Measurements from ENCODE around the gene NRCAM. TPM values are rescaled to one million over a fixed set of nuclear protein-coding genes. Genes with fewer than 3 reads are reported as not detected.
"Not testable (repeated sequence)": the region's sequence is repeated elsewhere in the genome, so short reads cannot be mapped to it uniquely, and the experiment has no call there.

Gene NRCAM
- total RNA-seq, 1 donor from 2014 or later, result 2.0 TPM

DNA sequence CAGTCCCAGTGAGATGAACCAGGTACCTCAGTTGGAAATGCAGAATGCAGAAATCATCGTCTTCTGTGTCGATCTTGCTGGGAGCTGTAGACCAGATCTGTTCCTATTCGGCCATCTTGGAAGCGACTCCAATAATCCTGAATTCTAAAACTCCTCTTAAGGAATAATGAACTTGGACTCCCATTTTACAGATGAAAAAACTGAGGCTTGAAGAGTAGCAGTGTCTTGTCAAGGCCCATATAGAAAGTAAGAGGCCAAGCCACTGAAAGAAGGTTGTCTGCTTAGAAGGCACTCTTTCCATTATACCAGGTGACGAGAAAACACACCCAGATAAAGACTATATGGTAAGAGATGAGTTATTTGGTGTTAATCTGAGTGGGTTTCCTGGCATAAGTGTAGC is 177.5 kb downstream of the NRCAM start:
- H3K27me3 ChIP-seq, result no peaks in the 10 kb centered on the region
- H3K4me3 ChIP-seq, result no peak overlapping the region
- TF ChIP-seq CTCF (IDR thresholded peaks at IDR 0.05), result no peak
- no peak for ATAC-seq
- H3K27ac ChIP-seq, result no peak overlapping the region
- H3K36me3 ChIP-seq, result no peaks in the 10 kb centered on the region
- intact Hi-C loops (cut with DNase I), result no loop called here
- DNase-seq, result no peak
- H3K9me3 ChIP-seq, result no peaks in the 10 kb centered on the region
- H3K4me1 ChIP-seq, result no peaks in the 10 kb centered on the region

- H3K9me3 ChIP-seq, result no peaks in the 10 kb centered on the region
- no peak for TF ChIP-seq CTCF (IDR thresholded peaks at IDR 0.05)
- H3K4me1 ChIP-seq, result no peaks in the 10 kb centered on the region
- H3K27me3 ChIP-seq, result no peaks in the 10 kb centered on the region
- DNase-seq, result no peak
- no peak overlapping the region for H3K4me3 ChIP-seq
- intact Hi-C loops (cut with DNase I), result no loop called here
- no peak overlapping the region for H3K27ac ChIP-seq
- H3K36me3 ChIP-seq, result no peaks in the 10 kb centered on the region
- ATAC-seq, result no peak
Measured at GRCh38 chr7:108278281-108278680, 178.0 kb downstream of the NRCAM start.

- ATAC-seq; intact Hi-C loops (cut with DNase I); H3K9me3 ChIP-seq; DNase-seq; H3K36me3 ChIP-seq; H3K27me3 ChIP-seq; H3K4me3 ChIP-seq; H3K27ac ChIP-seq; H3K4me1 ChIP-seq: not testable (repeated sequence)
Measured at GRCh38 chr7:108274447-108274846, 181.8 kb downstream of the NRCAM start.

- intact Hi-C loops (cut with DNase I); ATAC-seq: not testable (repeated sequence)
Measured at GRCh38 chr7:108272891-108273290, 183.3 kb downstream of the NRCAM start.

GRCh38 chr7:108270385-108271015 is 185.7 kb downstream of the NRCAM start:
- Histone ChIP-seq H3K9me3 (no peaks in the 10 kb centered on the region), H3K4me1 (no peaks in the 10 kb centered on the region), H3K27ac (no peak overlapping the region), H3K36me3 (no peaks in the 10 kb centered on the region), H3K27me3 (no peaks in the 10 kb centered on the region), H3K4me3 (no peak overlapping the region)
- intact Hi-C loops (cut with DNase I), result no loop called here
- ATAC-seq (no peak), DNase-seq (no peak)
- TF ChIP-seq CTCF (IDR thresholded peaks at IDR 0.05), result no peak

More at GRCh38 chr7:108272891-108273290, 183.3 kb downstream of the NRCAM start:
- H3K27me3 ChIP-seq, H3K4me3 ChIP-seq, H3K27ac ChIP-seq, H3K36me3 ChIP-seq, H3K9me3 ChIP-seq, DNase-seq, H3K4me1 ChIP-seq: not testable (repeated sequence)

- intact Hi-C loops (cut with DNase I), result no loop called here
- TF ChIP-seq CTCF (IDR thresholded peaks at IDR 0.05), result no peak
- H3K36me3 ChIP-seq, result no peaks in the 10 kb centered on the region
- H3K27me3 ChIP-seq, result no peaks in the 10 kb centered on the region
- H3K9me3 ChIP-seq, result no peaks in the 10 kb centered on the region
- DNase-seq (no peak), ATAC-seq (no peak)
- H3K4me1 ChIP-seq, result no peaks in the 10 kb centered on the region
- H3K4me3 ChIP-seq, result no peak overlapping the region
- no peak overlapping the region for H3K27ac ChIP-seq
Measured at GRCh38 chr7:108268200-108268820, 187.9 kb downstream of the NRCAM start.

All from upper lobe of right lung (tissue), 1 donor.